IMR-90 (cell line): Measurements from ENCODE around the gene CHI3L1. TPM values are rescaled to one million over a fixed set of nuclear protein-coding genes. Genes with fewer than 3 reads are reported as not detected.
A peak's percentile ranks its signal among the peaks of the same experiment; 100 is the strongest.

ENCODE experiments used
- ATAC-seq: fragments of 200-7000 bp; cut with Tn5 transposase; 2 replicates; pipeline ENCODE4 v1.9.1; 2020; ENCODE audit warnings: low read depth, mild to moderate bottlenecking, moderate library complexity
- BruUV-seq: library from RNA; stranded (reverse); fragments of 400-500 nt; replicated peaks from 2 replicates; lab custom pipeline; 2021; lab: Mats Ljungman, UMichigan
- CTCF ChIA-PET: fragments of 300-600 bp; formaldehyde crosslinking; extraction: SDS; loops from one replicate; lab custom pipeline; 2021; ENCODE audit warnings: antibody characterized with exemption; lab: Yijun Ruan, JAX
- POLR2A ChIA-PET: fragments of 300-600 bp; sonication (Branson Sonifier 250); formaldehyde crosslinking; loops from one replicate; lab custom pipeline; 2022; ENCODE audit warnings: antibody characterized with exemption; ENCODE audit not compliant: unreplicated experiment; lab: Charles Lee
- DNase-seq: peaks from one replicate; pipeline ENCODE4 v3.0.0; 2013
- H2AFZ ChIP-seq: replicated peaks from 2 replicates; pipeline ENCODE3; 2013; ENCODE audit warnings: low read length, mild to moderate bottlenecking; ENCODE audit not compliant: poor library complexity
- H2AK5ac ChIP-seq: 2 replicates; pipeline ENCODE4 v1.6.1; 2013; ENCODE audit warnings: low read depth, low read length, inconsistent platforms
- H2AK9ac ChIP-seq: replicated peaks from 2 replicates; pipeline ENCODE3; 2013; ENCODE audit warnings: mild to moderate bottlenecking, low read depth, low read length, moderate library complexity; ENCODE audit not compliant: poor library complexity
- H2BK120ac ChIP-seq: 2 replicates; pipeline ENCODE4 v1.6.1; 2013; ENCODE audit warnings: low read depth, low read length, inconsistent platforms
- H2BK15ac ChIP-seq: 3 replicates; pipeline ENCODE4 v1.6.1; 2013; ENCODE audit warnings: low read depth, low read length, inconsistent platforms
- H2BK20ac ChIP-seq: 2 replicates; pipeline ENCODE4 v1.6.1; 2013; ENCODE audit warnings: low read depth, mild to moderate bottlenecking, inconsistent platforms, low read length, moderate library complexity
- H2BK5ac ChIP-seq: 2 replicates; pipeline ENCODE4 v1.6.1; 2013; ENCODE audit warnings: mild to moderate bottlenecking, low read depth, low read length, inconsistent platforms; ENCODE audit not compliant: poor library complexity, severe bottlenecking
- H3K14ac ChIP-seq: replicated peaks from 2 replicates; pipeline ENCODE4 v1.6.1; 2013; ENCODE audit warnings: low read depth, low read length, inconsistent platforms
- H3K18ac ChIP-seq: 2 replicates; pipeline ENCODE4 v1.6.1; 2013; ENCODE audit warnings: low read depth, low read length, control low read depth
- H3K23ac ChIP-seq: 2 replicates; pipeline ENCODE4 v1.6.1; 2013; ENCODE audit warnings: low read depth, low read length, inconsistent platforms
- H3K27ac ChIP-seq: 2 replicates; pipeline ENCODE4 v1.5.1; 2013; ENCODE audit warnings: mild to moderate bottlenecking, control low read depth, low read length; ENCODE audit not compliant: insufficient read depth
- H3K27me3 ChIP-seq: 2 replicates; pipeline ENCODE4 v1.6.1; 2013; ENCODE audit warnings: low read length; ENCODE audit not compliant: control insufficient read depth, insufficient read depth
- H3K36me3 ChIP-seq: 2 replicates; pipeline ENCODE4 v1.6.1; 2013; ENCODE audit warnings: low read length, mixed read lengths; ENCODE audit not compliant: control insufficient read depth, insufficient read depth
- H3K4ac ChIP-seq: 2 replicates; pipeline ENCODE4 v1.6.1; 2013; ENCODE audit warnings: low read depth, low read length, inconsistent platforms
- H3K4me1 ChIP-seq: 2 replicates; pipeline ENCODE4 v1.6.1; 2013; ENCODE audit warnings: low read length, mixed read lengths; ENCODE audit not compliant: control insufficient read depth, insufficient read depth
- H3K4me2 ChIP-seq: 2 replicates; pipeline ENCODE4 v1.6.1; 2013; ENCODE audit warnings: low read depth, mild to moderate bottlenecking, control low read depth, low read length, moderate library complexity
- H3K4me3 ChIP-seq: 2 replicates; pipeline ENCODE4 v1.5.1; 2013; ENCODE audit warnings: low read depth, mild to moderate bottlenecking, control low read depth, low read length, moderate library complexity; ENCODE audit not compliant: insufficient read depth
- H3K56ac ChIP-seq: 2 replicates; pipeline ENCODE4 v1.6.1; 2013; ENCODE audit warnings: low read length, inconsistent platforms; ENCODE audit not compliant: insufficient read depth; ENCODE audit errors: extremely low read depth
- H3K79me1 ChIP-seq, 2 experiments: 2 replicates each; pipeline ENCODE4 v1.6.1; 2013; ENCODE audit warnings: low read length in 2 of 2, inconsistent platforms in 1 of 2, low read depth in 1 of 2
- H3K9ac ChIP-seq: 2 replicates; pipeline ENCODE4 v1.6.1; 2013; ENCODE audit warnings: low read depth, low read length, control low read depth
- H3K9me1 ChIP-seq: 2 replicates; pipeline ENCODE4 v1.6.1; 2013; ENCODE audit warnings: low read length, inconsistent platforms; ENCODE audit not compliant: insufficient read depth
- H3K9me3 ChIP-seq: 2 replicates; pipeline ENCODE4 v1.6.1; 2013; ENCODE audit warnings: low read length; ENCODE audit not compliant: control insufficient read depth, insufficient read depth
- H4K20me1 ChIP-seq: 2 replicates; pipeline ENCODE4 v1.6.1; 2013; ENCODE audit warnings: low read length, inconsistent platforms; ENCODE audit not compliant: insufficient read depth
- H4K5ac ChIP-seq: 2 replicates; pipeline ENCODE4 v1.6.1; 2013; ENCODE audit warnings: mild to moderate bottlenecking, low read depth, low read length, control low read depth
- H4K8ac ChIP-seq, 2 experiments: 2 replicates each; pipeline ENCODE4 v1.6.1; 2013; ENCODE audit warnings: low read depth in 2 of 2, low read length in 2 of 2, control low read depth in 1 of 2, inconsistent platforms in 1 of 2
- H4K91ac ChIP-seq: 2 replicates; pipeline ENCODE4 v1.6.1; 2013; ENCODE audit warnings: low read depth, low read length, inconsistent platforms; ENCODE audit not compliant: insufficient read depth
- CEBPB ChIP-seq: IDR thresholded peaks from 2 replicates; pipeline ENCODE4 v1.6.1; 2012; ENCODE audit warnings: low read depth, low read length, improper control_type of control experiment
- RFX5 ChIP-seq: IDR thresholded peaks from 2 replicates; pipeline ENCODE4 v1.8.0; 2012; ENCODE audit warnings: low read depth, mild to moderate bottlenecking, low read length, moderate library complexity
- WGBS, 2 experiments: methylation state at CpG; one replicate each; pipeline versions ENCODE4 v1.1.5 to v1.1.7; 2013; ENCODE audit warnings: missing lambda C conversion rate in 2 of 2; ENCODE audit not compliant: insufficient read length in 1 of 2; ENCODE audit errors: extremely low coverage in 2 of 2; 5-methylcytosine and 5-hydroxymethylcytosine counted together
- dilution Hi-C: fragments of 300-500 bp; cut with HindIII; formaldehyde crosslinking; loops from one replicate; pipeline ENCODE4 v1.14.3; 2018; ENCODE audit warnings: low sequenced_read_pairs; ENCODE audit not compliant: unreplicated experiment
- in situ Hi-C: fragments of 300-500 bp; cut with MboI; formaldehyde crosslinking; loops from 3 replicates; pipeline ENCODE4 v1.14.3; 2019; ENCODE audit warnings: low sequenced_read_pairs, inconsistent platforms, mixed read lengths
- intact Hi-C: fragments of 100-400 bp; cut with micrococcal nuclease; formaldehyde crosslinking; loops from 2 replicates; pipeline ENCODE4 v1.10.0; 2022
- polyA plus RNA-seq, 3 experiments: library from polyadenylated mRNA; depleted of rRNA; stranded (reverse); fragments of >200 nt; gene quantifications; 2 replicates each; pipeline ENCODE4 v1.2.3, GENCODE V29; 2012; ENCODE audit warnings: low replicate concordance in 1 of 3
- total RNA-seq: library from RNA; depleted of rRNA; stranded (reverse); fragments of >200 nt; gene quantifications from 2 replicates; pipeline ENCODE4 v1.2.3, GENCODE V29; 2012

Gene CHI3L1
- total and polyA plus RNA-seq, 2 of the 4 experiments (the other 2 are of a cell fraction) = 0.17 TPM; not detected in 1

DNA sequence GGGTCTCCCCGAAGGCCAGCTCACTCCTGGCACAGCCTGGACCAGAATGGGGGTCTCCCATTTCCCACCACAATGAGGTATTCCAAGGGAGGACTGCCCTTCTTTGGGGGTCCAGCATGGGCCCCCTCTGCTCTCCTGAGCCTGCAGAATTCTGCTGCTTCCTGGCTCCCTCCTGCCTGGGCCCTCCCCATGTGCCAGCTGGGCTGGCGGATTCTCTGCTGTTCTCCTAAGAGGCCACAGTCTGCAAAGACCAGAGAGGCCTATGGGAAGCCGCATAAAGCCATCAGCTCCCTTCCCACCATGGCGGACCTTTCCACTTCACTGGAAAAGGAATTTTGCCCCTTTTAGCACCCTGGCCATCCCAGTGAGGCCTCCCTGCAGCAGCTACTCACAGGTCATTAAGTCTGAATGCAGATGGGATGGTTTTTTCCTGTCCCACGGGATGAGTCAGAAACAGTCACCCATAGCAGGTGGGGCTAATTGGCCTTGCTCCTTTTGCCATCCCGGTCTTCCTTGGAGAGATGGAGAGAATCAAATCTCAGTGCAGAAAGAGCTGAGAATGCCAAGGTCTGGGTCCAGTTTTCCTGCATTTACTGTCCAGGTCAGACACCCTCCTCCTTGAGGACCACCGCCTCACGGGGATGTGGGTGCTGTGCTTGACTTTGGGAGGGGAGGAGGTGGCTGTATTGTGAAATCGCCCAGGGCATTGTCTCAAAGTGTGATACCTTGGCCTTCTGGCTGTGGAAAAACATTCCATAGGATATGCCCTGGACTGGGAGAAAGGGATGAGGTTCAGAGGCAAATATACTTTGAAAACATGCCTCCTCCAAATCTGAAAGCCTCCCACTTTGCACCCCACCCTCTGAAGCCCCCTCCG, 34.1 kb downstream of the CHI3L1 start:
- H3K79me1 ChIP-seq = no peaks in the 10 kb centered on the region
- H3K36me3 ChIP-seq = no peaks in the 10 kb centered on the region
- peak overlapping the region; percentile 75; the same call in 1 of the 2 replicates for H2AK5ac ChIP-seq
- WGBS, 2 experiments = 83% methylated on average over 1 of the region's 10 CpGs; no CpG with 5 or more reads in 1 of the 2 experiments
- ATAC-seq (no peak), DNase-seq (peak; percentile 49)
- peaks cover 11% of the 10 kb centered on the region for H3K4me1 ChIP-seq
- peaks cover 6% of the 10 kb centered on the region for H3K27me3 ChIP-seq
- H3K9me1 ChIP-seq = no peaks in the 10 kb centered on the region
- H3K4me3 ChIP-seq = no peak overlapping the region
- H2BK20ac ChIP-seq = no peak overlapping the region
- no peak overlapping the region for H2BK15ac ChIP-seq
- no peak overlapping the region for H3K14ac ChIP-seq
- H3K27ac ChIP-seq = no peak overlapping the region
- H4K5ac ChIP-seq = no peak overlapping the region
- TF ChIP-seq RFX5 = no peak
- peak; percentile 53 for TF ChIP-seq CEBPB
- no peak overlapping the region for H3K4me2 ChIP-seq
- intact Hi-C loops (no loop called here), in situ Hi-C loops (no loop called here), dilution Hi-C loops (no loop called here)
- H3K9ac ChIP-seq = no peak overlapping the region
- no peak overlapping the region for H2AFZ ChIP-seq
- H4K20me1 ChIP-seq = no peaks in the 10 kb centered on the region
- no peaks in the 10 kb centered on the region for H3K9me3 ChIP-seq
- ChIA-PET POLR2A (no interaction called here), CTCF (interaction anchor here (0.7 kb wide), 1 partner anchor 12 kb away, joined by 3 read pairs; no protein-coding TSS in a partner anchor)
- no peak overlapping the region for H3K18ac ChIP-seq
- H2AK9ac ChIP-seq = no peak overlapping the region
- no peak overlapping the region for H2BK120ac ChIP-seq
- no peak overlapping the region for H4K8ac ChIP-seq
- no peak overlapping the region for H4K91ac ChIP-seq
- H2BK5ac ChIP-seq = no peak overlapping the region
- no peak overlapping the region for H3K23ac ChIP-seq
- BruUV-seq = no TSS peak
- no peak overlapping the region for H3K4ac ChIP-seq
- H3K56ac ChIP-seq = no peak overlapping the region
